Inflammatory macrophage treated with lipopolysaccharide for 1 hour (primary cell): Measurements from ENCODE around the gene P2RX5.
"Not testable (repeated sequence)": the region's sequence is repeated elsewhere in the genome, so short reads cannot be mapped to it uniquely, and the experiment has no call there.

Experiments
- DNase-seq, 2 donors: peaks; one replicate each; pipeline ENCODE4 v3.0.0-alpha.2; 2020 to 2022

Gene P2RX5

GRCh38 chr17:3695723-3696411, at the start of gene P2RX5:
TSS of gene P2RX5 (minus strand) at chr17:3696155. CDS start at chr17:3696005, 150 bp downstream.
- DNase-seq = peak in 1 of 2 donors; percentile 28

GRCh38 chr17:3745071-3745470, 49.1 kb upstream of the P2RX5 start:
- DNase-seq = no peak

- DNase-seq = no peak
These were observed 48.1 kb upstream of the P2RX5 start for GRCh38 chr17:3744014-3744413.

- peak; percentile 67 to 78 for DNase-seq
These were observed 44.7 kb upstream of the P2RX5 start for GRCh38 chr17:3740611-3741073.

- DNase-seq = no peak
These were observed 43.6 kb upstream of the P2RX5 start for GRCh38 chr17:3739422-3740124.

- no peak for DNase-seq
These were observed 42.8 kb upstream of the P2RX5 start for GRCh38 chr17:3738562-3739295.

GRCh38 chr17:3735515-3735914, 39.6 kb upstream of the P2RX5 start:
- DNase-seq = no peak

- DNase-seq = not testable (repeated sequence)
These were observed 38.9 kb upstream of the P2RX5 start for GRCh38 chr17:3734911-3735276.

GRCh38 chr17:3732210-3732621, 36.3 kb upstream of the P2RX5 start:
- no peak for DNase-seq

- DNase-seq = no peak
These were observed 35.0 kb upstream of the P2RX5 start for GRCh38 chr17:3730881-3731429.

- DNase-seq = no peak
These were observed 33.9 kb upstream of the P2RX5 start for GRCh38 chr17:3729881-3730280.

- not testable (repeated sequence) for DNase-seq
These were observed 32.1 kb upstream of the P2RX5 start for GRCh38 chr17:3728099-3728498.

GRCh38 chr17:3727041-3727440, 31.1 kb upstream of the P2RX5 start:
- DNase-seq = no peak

- DNase-seq = no peak
These were observed 28.6 kb upstream of the P2RX5 start for GRCh38 chr17:3724378-3725077.

- DNase-seq = peak; percentile 84 to 99
These were observed 27.8 kb upstream of the P2RX5 start, which contains the start of gene HASPIN for GRCh38 chr17:3723556-3724377. TSS of gene HASPIN (plus strand) at chr17:3723903. CDS start at chr17:3723936, 33 bp downstream.

GRCh38 chr17:3723188-3723555, 27.2 kb upstream of the P2RX5 start:
- no peak for DNase-seq

GRCh38 chr17:3722716-3723115, 26.8 kb upstream of the P2RX5 start:
- no peak for DNase-seq

GRCh38 chr17:3719265-3719664, 23.3 kb upstream of the P2RX5 start:
- DNase-seq = no peak

- DNase-seq = peak; percentile 45 to 46
These were observed 22.2 kb upstream of the P2RX5 start for GRCh38 chr17:3718201-3718600.

GRCh38 chr17:3715296-3715695, 19.3 kb upstream of the P2RX5 start:
- no peak for DNase-seq

- DNase-seq = no peak
These were observed 17.0 kb upstream of the P2RX5 start for GRCh38 chr17:3712811-3713463.
